ENCODE data around the gene RC3H2. TPM values are rescaled to one million over a fixed set of nuclear protein-coding genes. Genes with fewer than 3 reads are reported as not detected.

RC3H2 gene
- total and polyA plus RNA-seq, 4 donors, result 10.8 to 54.1 (median 33.8) TPM

DNA sequence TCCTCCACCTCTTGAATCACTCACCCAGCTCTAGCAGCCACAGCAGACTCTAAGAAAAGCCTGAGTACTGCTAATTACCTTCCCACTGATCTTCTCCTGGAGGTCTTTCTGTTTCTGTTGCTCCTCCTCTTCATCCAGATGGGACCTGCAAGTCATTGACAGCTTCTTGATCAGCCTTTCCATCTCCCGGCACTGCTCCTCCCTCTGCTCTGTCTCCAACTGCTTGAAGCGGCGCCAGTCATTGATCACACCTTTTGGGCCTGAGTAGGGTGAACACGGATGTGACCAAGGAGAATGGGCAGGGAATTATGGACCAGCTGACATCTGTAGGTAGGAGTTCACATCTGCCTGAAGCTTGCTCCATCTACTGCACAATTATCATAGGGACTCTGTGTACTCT lies 82.2 kb downstream of the RC3H2 start:
- H3K4me1 ChIP-seq (ENCODE audit: control insufficient read depth in 1 of 2, insufficient read depth in 2 of 2, low read length in 2 of 2), result peaks cover 3 to 6% of the 10 kb centered on the region in 2 donors
- intact Hi-C loops (cut with DNase I), result no loop called here
- ATAC-seq (ENCODE audit: low FRiP score) (no peak), DNase-seq (no peak)
- no peak overlapping the region for H3K4me3 ChIP-seq (ENCODE audit: low read length in 2 of 2)
- 87 to 90% methylated on average over 4 of the region's 4 CpGs for WGBS, 2 donors
- no peaks in the 10 kb centered on the region for H3K9me3 ChIP-seq (ENCODE audit: control insufficient read depth, low read length)
- peaks cover 2 to 4% of the 10 kb centered on the region in 2 donors for H3K36me3 ChIP-seq (ENCODE audit: control insufficient read depth in 1 of 2, insufficient read depth in 2 of 2, low read length in 1 of 2)
- H3K27ac ChIP-seq (ENCODE audit: low read depth in 1 of 2, low read length in 2 of 2), result no peak overlapping the region
- H3K27me3 ChIP-seq (ENCODE audit: control insufficient read depth in 1 of 2, insufficient read depth in 2 of 2, low read length in 1 of 2), result no peaks in the 10 kb centered on the region

DNA sequence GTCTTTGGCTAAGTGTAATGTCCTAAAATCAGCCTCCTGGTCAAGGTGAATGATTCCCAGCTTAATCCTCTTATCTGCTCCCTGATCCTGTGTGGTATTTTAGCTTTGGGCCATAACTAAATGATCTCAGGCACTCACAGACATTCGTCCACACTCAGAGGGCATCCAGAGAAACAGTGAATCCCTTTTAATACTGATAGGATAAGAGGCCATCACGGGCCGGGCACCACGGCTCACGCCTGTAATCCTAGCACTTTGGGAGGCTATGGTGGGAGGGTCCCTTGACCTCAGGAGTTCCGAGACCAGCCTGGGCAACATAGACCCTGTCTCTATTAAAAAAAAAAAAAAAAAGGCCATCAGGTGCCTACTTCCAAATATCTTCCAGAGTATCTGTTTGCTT lies 83.1 kb downstream of the RC3H2 start:
- H3K27ac ChIP-seq (ENCODE audit: low read depth in 1 of 2, low read length in 2 of 2), result no peak overlapping the region
- intact Hi-C loops (cut with DNase I), result no loop called here
- peaks cover 3 to 4% of the 10 kb centered on the region in 2 donors for H3K4me1 ChIP-seq (ENCODE audit: control insufficient read depth in 1 of 2, insufficient read depth in 2 of 2, low read length in 2 of 2)

DNA sequence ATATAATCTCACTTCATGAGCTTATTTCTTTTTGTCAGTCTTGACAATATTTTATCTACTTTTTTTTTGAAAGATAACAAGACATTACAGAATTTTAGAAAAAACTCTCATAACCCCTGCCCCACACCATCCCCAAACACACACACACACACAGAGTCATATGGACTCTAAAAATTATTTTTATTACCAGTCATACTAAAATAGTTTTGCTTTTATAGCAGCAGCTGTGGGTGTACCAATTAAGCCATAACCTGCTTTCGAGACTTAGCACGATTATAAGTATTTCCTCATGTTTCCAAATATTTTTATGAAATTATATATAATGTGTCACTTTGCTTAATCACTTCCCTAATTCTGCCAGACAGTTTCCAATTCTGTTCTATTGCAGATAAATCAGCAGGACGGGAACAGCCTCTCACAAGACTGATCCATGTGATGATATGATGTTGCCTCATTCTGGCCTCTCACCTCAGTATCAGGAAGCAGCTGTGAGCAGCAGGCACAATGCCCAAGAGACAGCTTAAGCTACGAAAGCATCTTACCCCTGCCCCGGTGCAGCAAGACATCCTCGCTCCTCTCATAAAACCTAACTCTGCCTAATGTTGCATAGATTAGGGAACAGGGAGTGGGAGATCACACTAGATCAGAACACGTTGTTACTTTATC lies 83.7 kb downstream of the RC3H2 start:
- Histone ChIP-seq H3K4me3 (ENCODE audit: low read length in 2 of 2) (no peak overlapping the region), H3K36me3 (ENCODE audit: control insufficient read depth in 1 of 2, insufficient read depth in 2 of 2, low read length in 1 of 2) (peaks cover 2 to 4% of the 10 kb centered on the region in 2 donors), H3K4me1 (ENCODE audit: control insufficient read depth in 1 of 2, insufficient read depth in 2 of 2, low read length in 2 of 2) (peaks cover 0 to 3% of the 10 kb centered on the region in 2 donors), H3K9me3 (ENCODE audit: control insufficient read depth, low read length) (no peaks in the 10 kb centered on the region), H3K27ac (ENCODE audit: low read depth in 1 of 2, low read length in 2 of 2) (no peak overlapping the region), H3K27me3 (ENCODE audit: control insufficient read depth in 1 of 2, insufficient read depth in 2 of 2, low read length in 1 of 2) (no peaks in the 10 kb centered on the region)
- intact Hi-C loops (cut with DNase I), result no loop called here
- peak in 1 of 2 donors; percentile 69 for DNase-seq
- 55 to 59% methylated on average over 7 of the region's 7 CpGs for WGBS, 2 donors
- ATAC-seq (ENCODE audit: low FRiP score), result peak; percentile 22

More for the DNA sequence above, 83.1 kb downstream of the RC3H2 start:
- ATAC-seq (ENCODE audit: low FRiP score), result no peak
- H3K9me3 ChIP-seq (ENCODE audit: control insufficient read depth, low read length), result no peaks in the 10 kb centered on the region
- no peak for DNase-seq
- no peak overlapping the region for H3K4me3 ChIP-seq (ENCODE audit: low read length in 2 of 2)
- H3K36me3 ChIP-seq (ENCODE audit: control insufficient read depth in 1 of 2, insufficient read depth in 2 of 2, low read length in 1 of 2), result peaks cover 2 to 4% of the 10 kb centered on the region in 2 donors
- WGBS, 2 donors, result 89 to 91% methylated on average over 6 of the region's 6 CpGs
- no peaks in the 10 kb centered on the region for H3K27me3 ChIP-seq (ENCODE audit: control insufficient read depth in 1 of 2, insufficient read depth in 2 of 2, low read length in 1 of 2)

DNA sequence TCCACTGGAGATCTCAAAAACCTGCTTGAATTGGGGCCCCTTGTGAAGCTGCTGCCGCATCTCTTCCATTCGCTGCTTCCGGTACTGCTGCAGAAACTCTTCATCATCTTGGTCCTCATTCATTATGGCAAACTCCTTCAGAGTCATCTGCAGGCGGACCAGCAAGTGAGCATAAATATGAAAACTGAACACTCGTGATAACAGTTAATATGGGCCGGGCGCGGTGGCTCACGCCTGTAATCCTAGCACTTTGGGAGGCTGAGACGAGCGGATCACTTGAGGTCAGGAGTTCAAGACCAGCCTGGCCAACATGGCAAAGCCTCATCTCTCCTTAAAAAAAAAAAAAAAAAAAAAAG lies 84.7 kb downstream of the RC3H2 start:
- H3K27me3 ChIP-seq (ENCODE audit: control insufficient read depth in 1 of 2, insufficient read depth in 2 of 2, low read length in 1 of 2), result no peaks in the 10 kb centered on the region

DNA sequence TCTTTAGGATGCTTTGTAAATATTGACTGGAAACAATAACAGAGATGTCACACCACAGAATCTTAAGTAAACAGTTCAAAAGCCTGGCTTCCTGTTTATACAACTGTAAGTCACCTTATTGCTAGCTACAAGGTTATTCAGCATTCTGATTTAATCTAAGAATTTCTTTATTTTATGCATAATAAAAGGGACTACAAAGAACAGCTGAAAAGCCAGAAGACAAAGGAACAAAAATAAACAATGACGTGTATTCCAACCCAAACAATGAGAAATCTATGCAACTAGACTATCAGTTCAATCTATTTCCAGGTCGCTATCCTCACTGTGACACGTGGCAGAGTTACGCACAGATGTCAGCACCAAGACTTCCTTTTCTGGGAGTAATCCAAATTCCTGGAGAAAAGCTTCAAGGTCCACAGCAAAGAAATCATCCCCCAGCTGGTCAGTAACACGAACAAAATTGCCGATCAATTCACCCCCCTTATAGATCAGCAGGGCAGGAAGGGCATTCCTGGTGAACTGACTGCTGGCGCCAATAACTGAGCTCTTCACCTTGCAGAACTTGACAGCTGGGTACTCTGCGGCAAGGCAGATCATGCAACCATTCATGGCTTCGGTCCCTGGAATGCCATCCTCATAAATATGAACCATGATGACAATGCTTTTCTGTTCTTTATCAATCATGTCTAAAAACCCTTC lies 85.2 kb downstream of the RC3H2 start:
- intact Hi-C loops (cut with DNase I), result loop anchor here (10.0 kb wide), 1 partner anchor 695 kb away; no protein-coding TSS in a partner anchor
- Histone ChIP-seq H3K4me1 (ENCODE audit: control insufficient read depth in 1 of 2, insufficient read depth in 2 of 2, low read length in 2 of 2) (peaks cover 0 to 3% of the 10 kb centered on the region in 2 donors), H3K4me3 (ENCODE audit: low read length in 2 of 2) (no peak overlapping the region), H3K9me3 (ENCODE audit: control insufficient read depth, low read length) (no peaks in the 10 kb centered on the region), H3K27ac (ENCODE audit: low read depth in 1 of 2, low read length in 2 of 2) (no peak overlapping the region), H3K27me3 (ENCODE audit: control insufficient read depth in 1 of 2, insufficient read depth in 2 of 2, low read length in 1 of 2) (no peaks in the 10 kb centered on the region), H3K36me3 (ENCODE audit: control insufficient read depth in 1 of 2, insufficient read depth in 2 of 2, low read length in 1 of 2) (peaks cover 0 to 4% of the 10 kb centered on the region in 2 donors)
- WGBS, 2 donors, result 68 to 69% methylated on average over 9 of the region's 9 CpGs
- ATAC-seq (ENCODE audit: low FRiP score) (no peak), DNase-seq (no peak)

More for the DNA sequence above, 84.7 kb downstream of the RC3H2 start:
- Histone ChIP-seq H3K36me3 (ENCODE audit: control insufficient read depth in 1 of 2, insufficient read depth in 2 of 2, low read length in 1 of 2) (peaks cover 0 to 4% of the 10 kb centered on the region in 2 donors), H3K27ac (ENCODE audit: low read depth in 1 of 2, low read length in 2 of 2) (no peak overlapping the region), H3K9me3 (ENCODE audit: control insufficient read depth, low read length) (no peaks in the 10 kb centered on the region), H3K4me1 (ENCODE audit: control insufficient read depth in 1 of 2, insufficient read depth in 2 of 2, low read length in 2 of 2) (peaks cover 0 to 3% of the 10 kb centered on the region in 2 donors), H3K4me3 (ENCODE audit: low read length in 2 of 2) (no peak overlapping the region)
- WGBS, 2 donors, result 94 to 95% methylated on average over 11 of the region's 11 CpGs
- intact Hi-C loops (cut with DNase I), result no loop called here
- no peak for DNase-seq
- no peak for ATAC-seq (ENCODE audit: low FRiP score)

DNA sequence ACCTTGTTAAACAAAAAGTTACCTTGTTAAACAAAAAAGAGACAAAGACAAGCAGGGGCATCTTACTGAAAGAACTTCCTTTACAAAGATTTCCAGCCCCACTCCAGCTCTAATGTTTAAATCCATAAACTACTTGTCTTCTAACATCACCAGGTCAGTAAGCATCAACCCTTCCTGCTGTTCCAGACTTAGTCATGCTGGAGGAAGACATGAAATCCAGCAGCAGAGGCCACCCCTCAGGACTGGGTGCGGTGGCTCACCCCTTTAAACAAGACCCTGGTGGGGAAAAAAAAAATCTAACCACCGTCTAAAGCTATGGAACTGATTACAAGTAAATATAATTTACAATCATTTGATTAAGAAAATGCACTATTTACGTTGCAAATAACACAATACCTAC lies 85.8 kb downstream of the RC3H2 start:
- Histone ChIP-seq H3K27me3 (ENCODE audit: control insufficient read depth in 1 of 2, insufficient read depth in 2 of 2, low read length in 1 of 2) (no peaks in the 10 kb centered on the region), H3K27ac (ENCODE audit: low read depth in 1 of 2, low read length in 2 of 2) (no peak overlapping the region), H3K36me3 (ENCODE audit: control insufficient read depth in 1 of 2, insufficient read depth in 2 of 2, low read length in 1 of 2) (peaks cover 0 to 4% of the 10 kb centered on the region in 2 donors), H3K9me3 (ENCODE audit: control insufficient read depth, low read length) (no peaks in the 10 kb centered on the region), H3K4me1 (ENCODE audit: control insufficient read depth in 1 of 2, insufficient read depth in 2 of 2, low read length in 2 of 2) (peaks cover 0 to 3% of the 10 kb centered on the region in 2 donors), H3K4me3 (ENCODE audit: low read length in 2 of 2) (no peak overlapping the region)
- no peak for ATAC-seq (ENCODE audit: low FRiP score)
- no peak for DNase-seq
- intact Hi-C loops (cut with DNase I), result loop anchor here (10.0 kb wide), 1 partner anchor 695 kb away; no protein-coding TSS in a partner anchor
- 67 to 78% methylated on average over 3 of the region's 3 CpGs for WGBS, 2 donors

DNA sequence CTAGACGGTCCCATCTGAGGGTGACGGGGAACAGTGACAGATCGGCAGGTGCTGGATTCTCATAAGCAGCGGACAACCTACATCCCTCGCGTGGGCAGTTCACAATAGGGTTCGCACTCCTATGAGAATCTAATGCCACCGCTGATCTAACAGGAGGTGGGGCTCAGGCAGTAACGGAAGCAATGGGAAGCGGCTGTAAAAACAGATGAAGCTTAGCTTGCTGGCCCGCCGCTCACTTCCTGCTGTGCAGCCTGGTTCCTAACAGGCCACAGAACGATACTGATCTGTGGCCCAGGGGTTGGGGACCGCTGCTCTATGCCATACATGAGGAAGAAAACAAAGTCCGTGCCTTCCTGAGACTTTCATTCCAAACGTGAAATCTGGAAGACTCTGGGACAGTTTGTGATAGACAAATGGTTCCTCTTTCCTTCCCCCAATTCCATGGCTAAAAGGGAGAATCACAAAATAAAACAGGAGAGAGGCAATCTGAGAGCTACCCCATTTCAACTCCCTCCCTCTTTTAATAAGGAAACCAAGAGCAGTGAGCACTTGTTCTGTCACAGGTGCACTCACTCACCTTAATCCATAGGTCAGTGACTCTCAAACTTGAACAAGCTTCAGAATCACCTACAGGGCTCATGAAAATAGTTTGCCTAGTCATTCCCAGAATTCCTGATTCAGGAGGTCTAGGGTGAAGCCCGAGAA lies 88.8 kb downstream of the RC3H2 start:
- 66 to 69% methylated on average over 17 of the region's 17 CpGs for WGBS, 2 donors
- DNase-seq (peak in 1 of 2 donors; percentile 62), ATAC-seq (ENCODE audit: low FRiP score) (peak; percentile 72)

DNA sequence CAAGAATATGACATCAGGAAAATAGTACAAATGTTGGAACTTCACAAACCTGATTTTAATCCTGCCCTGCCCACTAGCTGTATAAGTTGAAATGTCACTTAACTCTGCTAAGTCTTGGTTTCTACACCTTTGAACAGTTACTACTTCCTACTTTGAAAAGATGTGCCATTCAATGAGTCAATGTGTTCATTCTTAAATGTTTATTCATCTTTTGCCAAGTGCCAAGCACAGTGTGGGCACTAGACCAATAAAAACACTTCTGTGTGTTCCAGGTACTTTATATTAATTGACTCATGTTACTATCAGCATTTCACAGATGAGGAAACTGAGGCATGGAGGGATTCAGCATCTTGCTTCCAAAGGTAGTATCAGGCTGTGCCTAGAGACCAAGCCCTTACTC lies 89.6 kb downstream of the RC3H2 start:
- no peaks in the 10 kb centered on the region for H3K4me1 ChIP-seq (ENCODE audit: control insufficient read depth in 1 of 2, insufficient read depth in 2 of 2, low read length in 2 of 2)
- intact Hi-C loops (cut with DNase I), result loop anchor here (10.0 kb wide), 1 partner anchor 691 kb away; no protein-coding TSS in a partner anchor
- no peaks in the 10 kb centered on the region for H3K9me3 ChIP-seq (ENCODE audit: control insufficient read depth, low read length)
- no peak overlapping the region for H3K4me3 ChIP-seq (ENCODE audit: low read length in 2 of 2)
- no peaks in the 10 kb centered on the region for H3K27me3 ChIP-seq (ENCODE audit: control insufficient read depth in 1 of 2, insufficient read depth in 2 of 2, low read length in 1 of 2)
- ATAC-seq (ENCODE audit: low FRiP score), result no peak
- DNase-seq, result no peak
- no peak overlapping the region for H3K27ac ChIP-seq (ENCODE audit: low read depth in 1 of 2, low read length in 2 of 2)
- H3K36me3 ChIP-seq (ENCODE audit: control insufficient read depth in 1 of 2, insufficient read depth in 2 of 2, low read length in 1 of 2), result peaks cover 0 to 2% of the 10 kb centered on the region in 2 donors

More for the DNA sequence above, 88.8 kb downstream of the RC3H2 start:
- Histone ChIP-seq H3K36me3 (ENCODE audit: control insufficient read depth in 1 of 2, insufficient read depth in 2 of 2, low read length in 1 of 2) (peaks cover 0 to 2% of the 10 kb centered on the region in 2 donors), H3K4me3 (ENCODE audit: low read length in 2 of 2) (no peak overlapping the region), H3K27ac (ENCODE audit: low read depth in 1 of 2, low read length in 2 of 2) (no peak overlapping the region), H3K4me1 (ENCODE audit: control insufficient read depth in 1 of 2, insufficient read depth in 2 of 2, low read length in 2 of 2) (no peaks in the 10 kb centered on the region), H3K27me3 (ENCODE audit: control insufficient read depth in 1 of 2, insufficient read depth in 2 of 2, low read length in 1 of 2) (no peaks in the 10 kb centered on the region), H3K9me3 (ENCODE audit: control insufficient read depth, low read length) (no peaks in the 10 kb centered on the region)
- intact Hi-C loops (cut with DNase I), result loop anchor here (10.0 kb wide), 1 partner anchor 692 kb away; no protein-coding TSS in a partner anchor
